CD4-positive, alpha-beta T cell (primary cell): ENCODE data around the gene KRTAP9-2. TPM values are rescaled to one million over a fixed set of nuclear protein-coding genes. Genes with fewer than 3 reads are reported as not detected.

Source experiments
- total RNA-seq, 174 experiments: library from RNA in 2 of 174; stranded (reverse) in 2 of 174; gene quantifications; one replicate each; pipeline ENCODE4 v1.2.3 and lab custom pipeline; 2021 to 2026

The KRTAP9-2 gene
- total RNA-seq, 2 experiments from 2014 or later, result not detected

Other genes with a start within 250 kb of the KRTAP9-2 start
- gene KRT40, start 242.3 kb upstream of the KRTAP9-2 start, total RNA-seq, result not detected
- gene KRTAP3-3, start 232.5 kb upstream of the KRTAP9-2 start, total RNA-seq, result not detected
- not detected for gene KRTAP3-2, start 226.7 kb upstream of the KRTAP9-2 start, total RNA-seq
- not detected for gene KRTAP3-1, start 217.5 kb upstream of the KRTAP9-2 start, total RNA-seq
- not detected for gene KRTAP1-5, start 199.4 kb upstream of the KRTAP9-2 start, total RNA-seq
- gene KRTAP1-4, start 196.5 kb upstream of the KRTAP9-2 start, total RNA-seq, result not detected
- gene KRTAP1-3, start 191.8 kb upstream of the KRTAP9-2 start, total RNA-seq, result not detected
- not detected for gene KRTAP1-1, start 185.2 kb upstream of the KRTAP9-2 start, total RNA-seq
- gene KRTAP2-1, start 179.3 kb upstream of the KRTAP9-2 start, total RNA-seq, result not detected
- gene KRTAP2-2, start 171.4 kb upstream of the KRTAP9-2 start, total RNA-seq, result not detected
- gene KRTAP2-3, start 166.5 kb upstream of the KRTAP9-2 start, total RNA-seq, result not detected
- not detected for gene KRTAP2-4, start 160.8 kb upstream of the KRTAP9-2 start, total RNA-seq
- not detected for gene KRTAP4-7, start 142.5 kb upstream of the KRTAP9-2 start, total RNA-seq
- gene KRTAP4-8, start 128.5 kb upstream of the KRTAP9-2 start, total RNA-seq, result not detected
- not detected for gene KRTAP4-16, start 124.4 kb upstream of the KRTAP9-2 start, total RNA-seq
- not detected for gene KRTAP4-9, start 121.3 kb upstream of the KRTAP9-2 start, total RNA-seq
- gene KRTAP4-11, start 108.3 kb upstream of the KRTAP9-2 start, total RNA-seq, result not detected
- gene KRTAP4-12, start 102.5 kb upstream of the KRTAP9-2 start, total RNA-seq, result not detected
- not detected for gene KRTAP4-6, start 86.1 kb upstream of the KRTAP9-2 start, total RNA-seq
- gene KRTAP4-5, start 76.8 kb upstream of the KRTAP9-2 start, total RNA-seq, result not detected
- gene KRTAP4-4, start 65.9 kb upstream of the KRTAP9-2 start, total RNA-seq, result not detected
- gene KRTAP4-3, start 58.4 kb upstream of the KRTAP9-2 start, total RNA-seq, result not detected
- not detected for gene KRTAP4-2, start 48.4 kb upstream of the KRTAP9-2 start, total RNA-seq
- not detected for gene KRTAP4-1, start 41.7 kb upstream of the KRTAP9-2 start, total RNA-seq
- gene KRTAP9-1, start 36.8 kb upstream of the KRTAP9-2 start, total RNA-seq, result not detected
- not detected for gene KRTAP9-3, start 5.8 kb downstream of the KRTAP9-2 start, total RNA-seq
- not detected for gene KRTAP9-8, start 11.4 kb downstream of the KRTAP9-2 start, total RNA-seq
- not detected for gene KRTAP9-4, start 23.0 kb downstream of the KRTAP9-2 start, total RNA-seq
- not detected for gene KRTAP9-9, start 28.7 kb downstream of the KRTAP9-2 start, total RNA-seq
- not detected for gene KRTAP9-6, start 38.7 kb downstream of the KRTAP9-2 start, total RNA-seq
- not detected for gene KRTAP9-7, start 49.0 kb downstream of the KRTAP9-2 start, total RNA-seq
- gene KRTAP29-1, start 76.2 kb downstream of the KRTAP9-2 start, total RNA-seq, result not detected
- gene KRTAP16-1, start 82.7 kb downstream of the KRTAP9-2 start, total RNA-seq, result 1 to 10 TPM; 1.0 to 1.1 TPM
- gene KRTAP17-1, start 89.1 kb downstream of the KRTAP9-2 start, total RNA-seq, result not detected
- not detected for gene KRT33A, start 124.2 kb downstream of the KRTAP9-2 start, total RNA-seq
- not detected for gene KRT33B, start 143.2 kb downstream of the KRTAP9-2 start, total RNA-seq
- not detected for gene KRT34, start 155.7 kb downstream of the KRTAP9-2 start, total RNA-seq
- not detected for gene KRT31, start 171.0 kb downstream of the KRTAP9-2 start, total RNA-seq
- gene KRT37, start 197.9 kb downstream of the KRTAP9-2 start, total RNA-seq, result not detected
- not detected for gene KRT38, start 214.3 kb downstream of the KRTAP9-2 start, total RNA-seq
- not detected for gene KRT32, start 240.7 kb downstream of the KRTAP9-2 start, total RNA-seq